Aorta (tissue), 5 donors: ENCODE data around the gene SLC22A31. TPM values are rescaled to one million over a fixed set of nuclear protein-coding genes. Genes with fewer than 3 reads are reported as not detected.

ENCODE experiments used
- ATAC-seq: fragments of 200-7000 bp; cut with Tn5 transposase; one replicate; pipeline ENCODE4 v1.9.1; 2022; ENCODE audit warnings: moderate library complexity; ENCODE audit not compliant: low FRiP score
- DNase-seq, 2 donors: peaks; one replicate each; pipeline ENCODE4 v3.0.0-alpha.2; 2020
- H3K27ac ChIP-seq, 2 donors: one replicate each; pipeline ENCODE4 v1.5.1; 2013; ENCODE audit warnings: low read length in 2 of 2, mild to moderate bottlenecking in 2 of 2, moderate library complexity in 2 of 2, control low read depth in 1 of 2, inconsistent platforms in 1 of 2, low read depth in 1 of 2
- H3K27me3 ChIP-seq, 2 donors: one replicate each; pipeline ENCODE4 v1.6.1; 2013; ENCODE audit warnings: control low read depth in 1 of 2, low read length in 1 of 2, mild to moderate bottlenecking in 1 of 2, moderate library complexity in 1 of 2; ENCODE audit not compliant: insufficient read depth in 2 of 2, control insufficient read depth in 1 of 2
- H3K36me3 ChIP-seq, 2 donors: one replicate each; pipeline ENCODE4 v1.6.1; 2013; ENCODE audit warnings: control low read depth in 1 of 2, low read length in 1 of 2, mild to moderate bottlenecking in 1 of 2; ENCODE audit not compliant: insufficient read depth in 2 of 2, control insufficient read depth in 1 of 2
- H3K4me1 ChIP-seq, 2 donors: one replicate each; pipeline ENCODE4 v1.6.1; 2013; ENCODE audit warnings: low read length in 2 of 2, control low read depth in 1 of 2, mild to moderate bottlenecking in 1 of 2, moderate library complexity in 1 of 2; ENCODE audit not compliant: insufficient read depth in 2 of 2, control insufficient read depth in 1 of 2
- H3K4me3 ChIP-seq, 2 donors: one replicate each; pipeline ENCODE4 v1.5.1; 2013; ENCODE audit warnings: low read length in 2 of 2, control low read depth in 1 of 2, mild to moderate bottlenecking in 1 of 2
- H3K9me3 ChIP-seq: one replicate; pipeline ENCODE4 v1.6.1; 2013; ENCODE audit warnings: mild to moderate bottlenecking, low read length; ENCODE audit not compliant: control insufficient read depth
- WGBS, 2 donors: extraction: QIAGEN DNeasy Blood & Tissue Kit; methylation state at CpG; one replicate each; pipeline ENCODE4 v1.1.7; 2013; 5-methylcytosine and 5-hydroxymethylcytosine counted together
- intact Hi-C, 2 donors: fragments of 100-400 bp; cut with DNase I; formaldehyde crosslinking; loops; one replicate each; pipeline versions ENCODE4 v1.14.2 to v1.15.0; 2022
- polyA plus RNA-seq, 2 donors: library from polyadenylated mRNA; stranded (reverse); fragments of 200-250 nt; gene quantifications; one replicate each; pipeline ENCODE4 v1.2.3, GENCODE V29; 2013
- total RNA-seq, 2 donors: library from RNA; stranded (reverse); fragmentation: NEBNext Ultra II Directional; extraction: Animal tissue kit (Norgen Biotek cat#: 25700); gene quantifications; one replicate each; pipeline ENCODE4 v1.2.1, GENCODE V29; 2021
- donor health status: healthy with polysubstance abuse.
- donor health status: Bipolar disorder and iron deficiency.
- donor health status: DM: no; HTN: no; CAD: no.
- donor health status: DM: no; HTN: no; CAD: no.
- donor health status: DM: yes; HTN: yes; CAD: no.

SLC22A31 gene
- total and polyA plus RNA-seq, 4 donors: 0.75 to 4.0 (median 2.9) TPM; not detected in 1

DNA sequence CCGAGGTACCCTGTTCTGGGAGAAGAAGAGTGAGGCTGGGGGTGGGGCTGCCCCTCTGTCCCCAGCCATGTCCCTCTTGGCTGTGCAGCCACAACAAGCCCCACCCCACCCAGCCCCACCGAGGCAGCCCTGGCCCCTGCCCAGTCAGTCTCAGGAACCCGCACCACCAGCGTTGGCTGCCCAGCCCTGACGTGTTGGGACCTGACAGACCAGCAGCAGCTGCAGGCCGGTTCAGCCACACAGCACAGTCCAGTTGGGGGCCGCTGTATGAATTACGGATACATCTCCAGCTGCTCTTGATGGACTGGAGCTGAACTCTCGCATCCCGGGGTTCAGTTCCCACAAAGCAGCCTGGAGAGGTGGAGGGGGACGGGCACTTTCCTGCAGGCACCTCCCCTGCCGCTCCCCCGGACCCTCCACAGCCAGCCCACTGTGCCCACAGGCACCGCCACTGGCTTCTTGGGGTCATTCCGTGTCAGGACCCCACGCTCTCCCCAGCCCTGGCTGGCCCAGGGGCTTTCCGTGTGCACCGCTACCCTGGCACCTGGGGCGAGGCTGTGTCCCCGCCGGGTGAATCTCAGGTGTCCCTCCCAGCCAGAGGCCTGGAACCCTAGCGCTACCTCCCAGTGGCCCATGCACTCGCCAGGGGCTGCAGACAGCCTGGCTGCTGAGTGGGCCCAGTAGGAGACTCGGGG lies 21.7 kb downstream of the SLC22A31 start:
- H3K27ac ChIP-seq: no peak overlapping the region
- intact Hi-C loops: no loop called here
- H3K4me3 ChIP-seq: no peak overlapping the region
- WGBS, 2 donors: 81 to 83% methylated on average over 24 of the region's 24 CpGs
- no peaks in the 10 kb centered on the region for H3K9me3 ChIP-seq
- ATAC-seq (no peak), DNase-seq (no peak)
- H3K27me3 ChIP-seq: no peaks in the 10 kb centered on the region
- H3K4me1 ChIP-seq: no peaks in the 10 kb centered on the region
- no peaks in the 10 kb centered on the region for H3K36me3 ChIP-seq

DNA sequence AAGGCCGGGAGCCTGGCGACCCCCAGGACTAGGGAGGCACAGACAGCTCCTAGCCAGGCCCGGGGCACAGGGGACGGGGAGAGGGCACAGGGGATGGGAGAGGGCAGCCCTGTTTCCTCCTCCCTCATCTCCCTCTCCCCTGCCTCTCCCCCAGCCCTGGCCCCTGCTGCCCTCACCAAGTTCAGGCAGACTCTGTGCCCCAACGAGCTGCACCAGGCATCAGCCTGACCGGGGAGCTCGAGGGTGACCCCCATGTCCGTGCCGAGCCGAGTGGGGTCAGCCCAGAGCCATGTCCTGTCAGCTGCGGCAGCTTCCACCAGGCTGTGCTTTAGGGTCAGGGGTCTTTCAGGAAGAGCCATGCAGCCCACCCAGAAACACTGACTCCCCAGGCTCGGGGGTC lies 22.8 kb downstream of the SLC22A31 start:
- intact Hi-C loops: no loop called here
- H3K4me1 ChIP-seq: no peaks in the 10 kb centered on the region
- DNase-seq (no peak), ATAC-seq (no peak)
- no peaks in the 10 kb centered on the region for H3K27me3 ChIP-seq
- WGBS, 2 donors: 83 to 85% methylated on average over 10 to 12 of the region's 12 CpGs
- H3K9me3 ChIP-seq: no peaks in the 10 kb centered on the region
- H3K4me3 ChIP-seq: no peak overlapping the region
- H3K36me3 ChIP-seq: no peaks in the 10 kb centered on the region
- no peak overlapping the region for H3K27ac ChIP-seq

DNA sequence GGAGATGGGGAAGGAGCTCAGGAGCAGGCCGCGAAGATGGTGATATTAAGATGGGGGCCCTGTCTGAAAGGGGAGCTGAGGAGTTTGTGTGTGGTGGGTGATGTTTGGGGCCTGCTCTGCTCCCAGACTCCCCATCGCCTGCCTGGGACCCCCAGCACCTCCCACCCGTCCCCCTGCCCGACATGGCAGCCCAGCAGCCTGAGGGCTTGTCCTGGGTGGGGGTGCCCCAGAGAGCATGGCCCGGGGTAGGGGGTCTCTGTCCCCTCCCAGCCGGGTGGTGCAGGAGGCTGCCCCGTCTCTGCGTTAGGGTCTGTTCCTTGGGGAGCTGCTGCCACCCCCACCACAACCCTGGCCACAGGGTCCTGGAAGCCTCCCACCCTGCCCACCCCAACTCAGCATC lies 23.6 kb downstream of the SLC22A31 start:
- no peak for DNase-seq
- Histone ChIP-seq H3K4me3 (no peak overlapping the region), H3K9me3 (no peaks in the 10 kb centered on the region), H3K36me3 (no peaks in the 10 kb centered on the region), H3K27me3 (no peaks in the 10 kb centered on the region), H3K4me1 (no peaks in the 10 kb centered on the region), H3K27ac (no peak overlapping the region)
- ATAC-seq: no peak
- 91 to 92% methylated on average over 9 of the region's 9 CpGs for WGBS, 2 donors
- intact Hi-C loops: no loop called here

DNA sequence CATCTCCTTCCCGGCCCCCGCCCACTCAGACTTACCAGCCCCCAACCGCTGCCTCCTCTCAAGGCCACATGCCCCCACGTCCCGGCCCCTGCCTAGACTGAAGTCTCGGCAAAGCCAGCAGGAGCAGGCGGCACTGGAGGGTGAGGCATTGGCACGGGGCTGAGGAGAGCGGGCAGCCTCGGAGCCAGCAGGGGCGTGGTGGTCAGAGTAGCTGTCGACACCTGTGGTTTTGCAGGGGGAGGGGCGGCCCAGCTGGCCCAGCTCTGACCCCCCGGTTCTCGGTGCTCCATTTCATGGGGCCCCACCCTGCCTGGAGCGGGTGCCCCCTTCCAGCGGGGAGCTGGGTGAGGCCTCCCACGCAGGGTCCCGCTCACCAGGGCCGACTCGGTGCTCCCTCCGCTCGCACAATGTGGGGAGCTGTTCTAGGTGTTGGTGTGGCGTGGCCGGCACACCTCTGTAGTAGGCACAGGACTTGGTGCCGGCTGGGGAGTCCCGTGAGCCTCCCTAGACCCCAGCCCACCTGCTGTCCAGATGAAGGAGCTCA lies 24.1 kb downstream of the SLC22A31 start:
- WGBS, 2 donors: 61 to 79% methylated on average over 25 to 27 of the region's 27 CpGs
- H3K27me3 ChIP-seq: no peaks in the 10 kb centered on the region
- H3K9me3 ChIP-seq: no peaks in the 10 kb centered on the region
- no peak for ATAC-seq
- H3K36me3 ChIP-seq: no peaks in the 10 kb centered on the region
- H3K27ac ChIP-seq: no peak overlapping the region
- no peak overlapping the region for H3K4me3 ChIP-seq
- no peaks in the 10 kb centered on the region for H3K4me1 ChIP-seq
- no peak for DNase-seq
- intact Hi-C loops: no loop called here

DNA sequence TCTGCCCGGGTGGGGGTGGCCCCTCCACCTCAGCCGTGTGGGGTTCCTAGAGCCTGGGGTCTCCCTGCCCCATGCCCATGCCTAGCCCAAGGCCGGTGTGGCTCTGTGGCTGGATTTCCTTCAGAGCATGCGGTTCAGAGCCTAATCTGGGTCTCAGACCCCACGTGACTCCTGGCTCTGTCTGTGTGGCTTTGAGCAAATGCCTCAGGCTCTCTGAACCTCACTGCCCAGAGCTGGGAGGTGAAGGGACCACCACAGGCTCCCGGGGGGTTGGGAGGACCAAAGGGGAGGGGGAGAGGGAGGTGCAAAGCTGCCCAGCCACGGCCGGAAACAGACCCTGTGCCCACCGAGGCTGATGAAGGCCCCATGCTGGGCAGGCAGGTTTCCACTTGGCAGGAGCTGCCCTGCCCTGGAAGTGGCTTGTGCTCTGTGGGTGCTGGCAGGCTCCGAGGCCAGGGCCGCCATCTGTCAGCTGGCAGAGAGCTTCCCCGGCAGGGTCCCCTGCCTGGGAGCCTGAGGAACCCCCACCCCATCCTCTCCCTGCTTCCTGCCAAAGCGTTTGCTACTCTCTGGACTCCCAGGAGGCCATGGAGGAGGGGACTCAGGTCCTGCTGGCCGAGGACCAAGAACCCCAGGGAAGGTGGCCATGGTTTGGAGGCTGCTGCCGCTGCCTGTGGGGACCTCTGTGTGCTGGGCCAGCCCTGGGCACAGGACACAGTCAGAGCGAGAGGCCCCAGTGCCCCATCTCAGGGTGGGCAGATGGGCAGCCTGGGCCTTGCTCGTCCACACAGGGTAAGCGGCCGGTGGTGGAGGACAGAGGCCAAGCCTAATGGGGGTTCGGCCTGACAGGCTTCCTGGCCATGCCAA lies 24.8 kb downstream of the SLC22A31 start:
- no peak for DNase-seq
- Histone ChIP-seq H3K4me3 (no peak overlapping the region), H3K9me3 (no peaks in the 10 kb centered on the region), H3K27me3 (no peaks in the 10 kb centered on the region), H3K4me1 (no peaks in the 10 kb centered on the region), H3K27ac (no peak overlapping the region), H3K36me3 (no peaks in the 10 kb centered on the region)
- no peak for ATAC-seq
- WGBS, 2 donors: 32 to 38% methylated on average over 20 of the region's 20 CpGs
- intact Hi-C loops: no loop called here

DNA sequence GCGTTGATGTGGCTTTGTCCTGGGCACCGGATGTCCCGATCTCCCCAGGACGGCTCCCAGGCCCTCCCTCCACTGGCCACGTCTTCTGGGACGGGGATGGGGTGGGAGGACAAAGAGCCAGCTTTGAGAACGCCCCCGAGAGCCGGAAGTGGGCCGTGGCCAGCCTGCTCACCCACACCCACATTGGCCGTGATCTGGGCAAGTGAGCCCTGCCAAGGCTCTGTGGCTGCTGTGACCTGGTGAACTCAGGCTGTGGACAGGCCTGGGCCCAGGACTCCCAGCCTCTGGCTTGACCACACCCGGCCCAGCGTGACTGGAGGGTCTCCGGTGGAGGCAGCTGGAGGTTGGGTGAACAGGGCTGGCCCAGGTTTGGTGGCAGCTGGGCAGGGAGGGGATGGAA lies 25.5 kb downstream of the SLC22A31 start:
- no peaks in the 10 kb centered on the region for H3K27me3 ChIP-seq
- no peaks in the 10 kb centered on the region for H3K36me3 ChIP-seq
- intact Hi-C loops: no loop called here
- no peak overlapping the region for H3K27ac ChIP-seq
- DNase-seq (no peak), ATAC-seq (no peak)
- 84 to 88% methylated on average over 14 of the region's 14 CpGs for WGBS, 2 donors
- H3K4me3 ChIP-seq: no peak overlapping the region
- H3K4me1 ChIP-seq: no peaks in the 10 kb centered on the region
- H3K9me3 ChIP-seq: no peaks in the 10 kb centered on the region

DNA sequence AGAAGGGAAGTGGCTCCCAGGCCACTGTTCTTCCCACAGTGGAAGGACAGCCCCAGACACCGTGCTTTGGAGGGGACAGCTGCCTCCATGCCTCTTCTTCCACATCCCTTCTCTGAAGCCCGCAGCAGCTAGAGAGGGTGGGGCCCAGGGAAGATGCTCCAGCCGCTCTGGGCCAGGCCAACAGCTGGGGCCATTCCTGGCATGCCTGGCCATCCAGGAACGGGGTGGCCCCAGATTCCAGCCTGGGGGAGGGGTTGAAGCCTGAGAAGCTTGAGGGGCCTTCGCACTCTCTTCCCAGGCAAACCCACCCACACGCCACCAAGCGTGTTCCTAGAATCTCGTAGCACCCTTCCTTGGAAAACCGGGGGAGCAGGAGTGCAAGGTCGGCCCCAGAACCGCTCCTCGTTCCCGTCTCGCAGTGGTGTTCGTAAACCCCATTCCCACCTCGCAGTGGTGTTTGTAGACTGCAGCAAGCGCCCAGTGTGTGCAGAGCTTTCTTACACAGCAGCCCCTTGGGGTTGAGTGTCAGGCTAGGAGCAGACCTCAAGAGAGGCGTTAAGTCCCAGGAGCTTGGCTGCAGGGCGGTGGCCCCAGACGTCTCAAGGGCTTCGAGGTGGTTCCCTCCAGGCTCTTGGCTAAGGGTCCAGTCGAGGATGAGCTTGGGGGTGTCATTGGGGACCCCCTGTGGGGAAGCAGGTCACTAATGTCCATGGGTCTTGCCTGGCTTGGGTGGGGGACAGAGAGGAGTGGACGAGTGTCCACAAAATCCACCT lies 26.1 kb downstream of the SLC22A31 start:
- Histone ChIP-seq H3K9me3 (no peaks in the 10 kb centered on the region), H3K4me1 (no peaks in the 10 kb centered on the region), H3K27me3 (peaks cover 0 to 1% of the 10 kb centered on the region in 2 donors), H3K36me3 (no peaks in the 10 kb centered on the region), H3K4me3 (no peak overlapping the region), H3K27ac (no peak overlapping the region)
- intact Hi-C loops: no loop called here
- ATAC-seq (no peak), DNase-seq (no peak)
- 85 to 86% methylated on average over 23 of the region's 23 CpGs for whole genome bisulfite sequencing, 2 donors

DNA sequence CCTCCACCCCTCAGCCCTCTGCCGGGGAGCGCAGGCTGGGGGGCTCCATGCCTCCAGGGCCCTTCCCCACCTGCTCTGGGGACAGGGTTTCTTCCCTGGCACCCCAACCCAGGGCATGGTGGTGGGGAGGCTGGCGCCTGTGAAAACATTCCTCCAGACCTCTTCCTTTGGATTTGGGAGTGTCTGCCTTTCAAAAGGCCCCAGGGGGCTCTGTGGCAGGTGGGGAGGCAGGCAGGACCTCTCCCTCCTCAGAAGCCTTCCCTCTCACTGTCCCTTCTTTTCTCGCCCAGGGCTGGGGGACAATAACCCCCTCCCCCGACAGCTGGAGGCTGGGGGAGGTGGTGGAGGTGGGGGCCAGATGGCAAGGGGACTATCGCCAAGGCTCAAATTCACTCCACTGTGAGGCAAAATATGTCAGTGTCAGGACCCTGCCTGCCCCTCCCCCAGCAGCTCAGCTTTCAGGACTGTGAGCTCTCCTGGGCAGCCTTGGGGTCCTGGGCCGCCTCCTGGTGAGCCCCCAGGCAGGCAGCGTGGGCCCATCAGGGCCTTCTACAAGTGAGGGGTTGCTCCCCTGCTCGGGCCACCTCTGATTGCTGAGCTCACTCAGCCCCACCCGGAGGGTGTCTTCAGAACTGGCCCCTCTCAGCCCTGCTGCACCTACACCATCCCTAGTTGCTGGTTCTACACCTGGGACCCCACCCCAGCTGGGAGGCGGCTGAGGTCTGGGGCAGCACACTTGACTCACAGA lies 27.0 kb downstream of the SLC22A31 start:
- DNase-seq: no peak
- Histone ChIP-seq H3K9me3 (no peaks in the 10 kb centered on the region), H3K4me1 (no peaks in the 10 kb centered on the region), H3K4me3 (no peak overlapping the region), H3K27ac (no peak overlapping the region), H3K36me3 (no peaks in the 10 kb centered on the region), H3K27me3 (peaks cover 0 to 1% of the 10 kb centered on the region in 2 donors)
- no peak for ATAC-seq
- intact Hi-C loops: no loop called here
- 81 to 83% methylated on average over 11 of the region's 11 CpGs for WGBS, 2 donors
